Measurements from ENCODE around the gene NXPE3. TPM values are rescaled to one million over a fixed set of nuclear protein-coding genes. Genes with fewer than 3 reads are reported as not detected.

NXPE3 gene
- total and polyA plus RNA-seq, 10 of the 15 experiments (the other 5 are each of a cell fraction or from before 2014, with no cell fraction given) = 2.0 to 8.7 (median 5.2) TPM

DNA sequence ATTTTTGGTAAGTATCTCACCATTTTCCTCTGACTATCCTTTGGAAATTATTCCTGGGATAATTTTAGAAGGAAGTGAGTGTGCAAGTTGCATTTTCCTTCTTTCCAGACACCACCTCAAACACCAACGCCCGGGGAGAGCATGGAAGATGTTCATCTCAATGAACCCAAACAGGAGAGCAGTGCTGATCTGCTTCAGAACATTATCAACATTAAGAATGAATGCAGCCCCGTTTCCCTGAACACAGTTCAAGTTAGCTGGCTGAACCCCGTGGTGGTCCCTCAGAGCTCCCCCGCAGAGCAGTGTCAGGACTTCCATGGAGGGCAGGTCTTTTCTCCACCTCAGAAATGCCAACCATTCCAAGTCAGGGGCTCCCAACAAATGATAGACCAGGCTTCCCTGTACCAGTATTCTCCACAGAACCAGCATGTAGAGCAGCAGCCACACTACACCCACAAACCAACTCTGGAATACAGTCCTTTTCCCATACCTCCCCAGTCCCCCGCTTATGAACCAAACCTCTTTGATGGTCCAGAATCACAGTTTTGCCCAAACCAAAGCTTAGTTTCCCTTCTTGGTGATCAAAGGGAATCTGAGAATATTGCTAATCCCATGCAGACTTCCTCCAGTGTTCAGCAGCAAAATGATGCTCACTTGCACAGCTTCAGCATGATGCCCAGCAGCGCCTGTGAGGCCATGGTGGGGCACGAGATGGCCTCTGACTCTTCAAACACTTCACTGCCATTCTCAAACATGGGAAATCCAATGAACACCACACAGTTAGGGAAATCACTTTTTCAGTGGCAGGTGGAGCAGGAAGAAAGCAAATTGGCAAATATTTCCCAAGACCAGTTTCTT, 74.2 kb downstream of the NXPE3 start:
- BruUV-seq (replicated peaks) = no TSS peak
- 98% methylated on average over 8 of the region's 8 CpGs for WGBS (ENCODE audit: insufficient coverage, insufficient replicate concordance, low lambda C conversion rate, missing lambda C conversion rate)
- no peaks in the 10 kb centered on the region for H3K9me3 ChIP-seq (replicated peaks; ENCODE audit: control insufficient read depth, insufficient read depth, low read length)
- H3K4me1 ChIP-seq (ENCODE audit: control insufficient read depth, insufficient read depth, low read length) = peaks cover 17% of the 10 kb centered on the region
- POLR2A ChIA-PET = interaction anchor here (0.7 to 2.3 kb wide), 15 partner anchors 9 to 167 kb away, joined by 3 to 21 read pairs (median 3); partner anchors contain the start of gene RPL24
- DNase-seq (ENCODE audit: low read depth, low spot score) (no peak), FAIRE-seq (no peak), ATAC-seq (no peak)
- H3K27ac ChIP-seq (ENCODE audit: control insufficient read depth, insufficient read depth) = no peak overlapping the region
- RAD21 ChIA-PET (ENCODE audit: unreplicated experiment) = interaction anchor here (0.8 to 5.1 kb wide), 19 partner anchors 8 to 372 kb away, joined by 3 to 44 read pairs (median 10); no protein-coding TSS in a partner anchor
- no peaks in the 10 kb centered on the region for H4K20me1 ChIP-seq (ENCODE audit: control insufficient read depth, insufficient read depth)
- peak overlapping the region; percentile 34; the same call in 1 of the 2 replicates for H3K4me3 ChIP-seq
- TF ChIP-seq POLR2A (IDR thresholded peaks at IDR 0.05; ENCODE audit: low read depth, low read length) (peak; percentile 41; the same call in 1 of the 2 replicates), CHD2 (IDR thresholded peaks at IDR 0.05; ENCODE audit: borderline replicate concordance, low read depth, low read length) (no peak), POLR2AphosphoS2 (IDR thresholded peaks at IDR 0.05; ENCODE audit: low read depth, low read length) (peak; percentile 43; the same call in 1 of the 2 replicates), POLR2AphosphoS5 (IDR thresholded peaks at IDR 0.05; ENCODE audit: low read length) (peak; percentile 89), WRNIP1 (IDR thresholded peaks at IDR 0.05; ENCODE audit: borderline replicate concordance, low read depth, low read length) (0 out of 2 replicates have a peak, but pooled peaks have one; percentile 72), CUX1 (IDR thresholded peaks at IDR 0.05; ENCODE audit: insufficient replicate concordance, low read depth, low read length) (no peak), CEBPB (IDR thresholded peaks at IDR 0.05; ENCODE audit: borderline replicate concordance in 1 of 2, low read depth in 2 of 2, low read length in 2 of 2) (no peak)
- CTCF ChIA-PET = interaction anchor here (0.9 to 3.3 kb wide), 10 partner anchors 15 to 376 kb away, joined by 3 to 22 read pairs (median 8); no protein-coding TSS in a partner anchor
- in situ Hi-C loops (cut with MboI) (no loop called here), intact Hi-C loops (cut with micrococcal nuclease; ENCODE audit: unreplicated experiment) (loop anchor here (5.0 kb wide), 1 partner anchor 204 kb away; no protein-coding TSS in a partner anchor)
- H2AFZ ChIP-seq (ENCODE audit: control insufficient read depth, low read depth, low read length) = no peak overlapping the region
- H3K79me2 ChIP-seq (ENCODE audit: control insufficient read depth, insufficient read depth, low read length) = peaks cover 73% of the 10 kb centered on the region
- H3K36me3 ChIP-seq (ENCODE audit: control insufficient read depth in 2 of 2, insufficient read depth in 2 of 2, low read length in 1 of 2) = peaks cover 21 to 52% of the 10 kb centered on the region in 2 experiments
- H3K9ac ChIP-seq (ENCODE audit: control insufficient read depth, insufficient read depth, low read length) = peak overlapping the region; percentile 13; the same call in 1 of the 2 replicates
- SMC1A ChIA-PET (ENCODE audit: uncharacterized antibody, unreplicated experiment) = interaction anchor here (0.8 to 10.9 kb wide), 25 partner anchors 8 to 370 kb away, joined by 3 to 72 read pairs (median 8); no protein-coding TSS in a partner anchor
- H3K4me2 ChIP-seq (ENCODE audit: control insufficient read depth, insufficient read depth) = peak overlapping the region; percentile 68
- no peaks in the 10 kb centered on the region for H3K27me3 ChIP-seq (replicated peaks in 1 of 2; ENCODE audit: control insufficient read depth in 2 of 2, insufficient read depth in 2 of 2, low read length in 1 of 2)
